CD14-positive monocyte (primary cell): ENCODE data around the gene ACTR5. TPM values are rescaled to one million over a fixed set of nuclear protein-coding genes. Genes with fewer than 3 reads are reported as not detected.

Experiments used
- DNase-seq, 3 donors: peaks; one replicate each; pipeline ENCODE4 v3.0.0-alpha.2; 2011 to 2022
- H2AFZ ChIP-seq: 2 replicates; pipeline ENCODE4 v1.6.0; 2012; ENCODE audit warnings: mild to moderate bottlenecking, low read depth, low read length, inconsistent platforms; ENCODE audit not compliant: insufficient read depth, poor library complexity, severe bottlenecking
- H3K27ac ChIP-seq, 2 donors: 1 replicate in 1 of 2; 2 replicates in 1 of 2; pipeline ENCODE4 v1.5.1; 2012 to 2013; ENCODE audit warnings: low read length in 2 of 2, control low read depth in 1 of 2, inconsistent platforms in 1 of 2, low read depth in 1 of 2, mild to moderate bottlenecking in 1 of 2
- H3K27me3 ChIP-seq, 2 donors: one replicate each; pipeline versions ENCODE4 v1.6.0 to v1.6.1; 2011 to 2013; ENCODE audit warnings: low read length in 2 of 2; ENCODE audit not compliant: control insufficient read depth in 2 of 2, insufficient read depth in 2 of 2
- H3K36me3 ChIP-seq, 2 donors: replicated peaks in 1 of 2; 1 replicate in 1 of 2; 2 replicates in 1 of 2; pipeline versions ENCODE4 v1.5.1 to v1.6.1; 2012 to 2013; ENCODE audit warnings: low read length in 2 of 2, control low read depth in 1 of 2, inconsistent platforms in 1 of 2, mild to moderate bottlenecking in 1 of 2; ENCODE audit not compliant: insufficient read depth in 2 of 2, control insufficient read depth in 1 of 2
- H3K4me1 ChIP-seq, 2 donors: 1 replicate in 1 of 2; 2 replicates in 1 of 2; pipeline versions ENCODE4 v1.5.1 to v1.6.1; 2012 to 2013; ENCODE audit warnings: low read length in 2 of 2, control low read depth in 1 of 2, inconsistent platforms in 1 of 2, mild to moderate bottlenecking in 1 of 2, moderate library complexity in 1 of 2; ENCODE audit not compliant: insufficient read depth in 2 of 2, control insufficient read depth in 1 of 2
- H3K4me2 ChIP-seq: replicated peaks from 2 replicates; pipeline ENCODE3; 2012; ENCODE audit warnings: low read length, moderate library complexity, mild to moderate bottlenecking; ENCODE audit not compliant: poor library complexity, severe bottlenecking; ENCODE audit errors: extremely low read depth
- H3K4me3 ChIP-seq, 3 experiments: fragments of 200-600 bp in 1 of 3; sonication (generic) in 1 of 3; replicated peaks in 1 of 3; 1 replicate in 2 of 3; 2 replicates in 1 of 3; pipeline ENCODE4 v1.5.1; 2011 to 2013; ENCODE audit warnings: low read length in 3 of 3, mild to moderate bottlenecking in 3 of 3, control low read depth in 2 of 3, low read depth in 2 of 3, inconsistent platforms in 1 of 3, moderate library complexity in 1 of 3
- H3K79me2 ChIP-seq: 2 replicates; pipeline ENCODE4 v1.6.0; 2012; ENCODE audit warnings: mild to moderate bottlenecking, control low read depth, inconsistent platforms, low read length, moderate library complexity; ENCODE audit not compliant: insufficient read depth
- H3K9ac ChIP-seq: 2 replicates; pipeline ENCODE4 v1.6.0; 2017; ENCODE audit warnings: low read length, mild to moderate bottlenecking; ENCODE audit not compliant: insufficient read depth, poor library complexity, severe bottlenecking
- H3K9me3 ChIP-seq, 2 donors: replicated peaks in 1 of 2; 1 replicate in 1 of 2; 2 replicates in 1 of 2; pipeline versions ENCODE4 v1.5.1 to v1.6.1; 2012 to 2013; ENCODE audit warnings: low read length in 2 of 2, control low read depth in 1 of 2; ENCODE audit not compliant: control insufficient read depth in 1 of 2, insufficient read depth in 1 of 2
- H4K20me1 ChIP-seq: 2 replicates; pipeline ENCODE4 v1.6.0; 2012; ENCODE audit warnings: mild to moderate bottlenecking, low read length, control low read depth, moderate library complexity; ENCODE audit not compliant: insufficient read depth
- H3K27ac Mint-ChIP-seq, 7 donors: one replicate each; pipeline ENCODE4 v1.8.0; 2020; ENCODE audit warnings: mild to moderate bottlenecking in 7 of 7, mixed read lengths in 7 of 7, moderate library complexity in 6 of 7, inconsistent platforms in 2 of 7
- H3K27me3 Mint-ChIP-seq, 3 donors: one replicate each; pipeline ENCODE4 v1.8.0; 2021 to 2022; ENCODE audit warnings: low read depth in 3 of 3, mild to moderate bottlenecking in 3 of 3, mixed read lengths in 3 of 3, moderate library complexity in 3 of 3, inconsistent platforms in 1 of 3
- H3K36me3 Mint-ChIP-seq, 2 donors: one replicate each; pipeline ENCODE4 v1.8.0; 2020; ENCODE audit warnings: mixed read lengths in 2 of 2, inconsistent platforms in 1 of 2, mild to moderate bottlenecking in 1 of 2
- H3K4me1 Mint-ChIP-seq: one replicate; pipeline ENCODE4 v1.8.0; 2020; ENCODE audit warnings: mild to moderate bottlenecking, mixed read lengths
- H3K4me3 Mint-ChIP-seq, 2 donors: one replicate each; pipeline ENCODE4 v1.8.0; 2020; ENCODE audit warnings: mild to moderate bottlenecking in 2 of 2, mixed read lengths in 2 of 2, moderate library complexity in 1 of 2
- H3K9me3 Mint-ChIP-seq, 7 donors: one replicate each; pipeline ENCODE4 v1.8.0; 2020 to 2022; ENCODE audit warnings: mixed read lengths in 7 of 7, mild to moderate bottlenecking in 6 of 7, moderate library complexity in 6 of 7, inconsistent platforms in 2 of 7
- WGBS: methylation state at CpG from one replicate; pipeline ENCODE4 v1.1.5; 2013; ENCODE audit warnings: missing lambda C conversion rate; ENCODE audit not compliant: insufficient coverage; 5-methylcytosine and 5-hydroxymethylcytosine counted together
- intact Hi-C, 2 donors: fragments of 100-400 bp; cut with micrococcal nuclease; formaldehyde crosslinking; loops; one replicate each; pipeline versions ENCODE4 v1.15.0 to v1.15.1; 2023
- polyA plus RNA-seq, 3 donors: library from polyadenylated mRNA; depleted of rRNA in 1 of 3; unstranded in 2 of 3; stranded (reverse) in 1 of 3; fragments of 300-500 nt in 2 of 3; fragments of >200 nt in 1 of 3; fragmentation: Illumina TruSeq in 2 of 3; gene quantifications; 1 replicate in 2 of 3; 2 replicates in 1 of 3; pipeline ENCODE4 v1.2.3, GENCODE V29; 2012 to 2021
- TF ChIP-seq, protein P1 (sequence below): fragments of 200-600 bp; IDR thresholded peaks from one replicate; pipeline ENCODE4 v1.8.0; 2022; ENCODE audit warnings: antibody characterized with exemption, mild to moderate bottlenecking

Gene ACTR5
- polyA plus RNA-seq, 3 donors = 6.6 to 15.6 (median 7.3) TPM

DNA sequence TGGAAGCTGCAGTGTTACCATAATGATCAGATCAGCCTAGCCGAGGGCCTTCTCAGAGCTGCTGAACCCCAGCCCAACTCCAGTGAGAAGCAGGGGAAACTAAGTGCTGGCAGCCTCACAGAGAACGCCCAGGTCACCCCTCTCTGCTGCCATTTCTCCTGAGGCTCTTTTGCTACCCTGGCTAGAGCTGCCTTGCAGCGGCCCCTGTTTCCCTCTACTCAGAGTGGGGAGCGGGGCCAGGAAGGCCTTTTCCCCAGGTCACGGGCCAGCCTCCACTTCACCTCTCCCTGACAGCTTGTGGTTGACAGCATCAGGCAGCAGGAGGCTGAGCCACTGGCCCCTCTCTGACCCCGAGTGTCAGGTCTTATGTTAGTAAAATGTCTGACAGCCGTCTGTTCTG is 22.7 kb downstream of the ACTR5 start:
- Histone ChIP-seq H3K27me3 (no peaks in the 10 kb centered on the region), H3K36me3 (peaks cover 76 to 98% of the 10 kb centered on the region in 2 donors), H4K20me1 (no peaks in the 10 kb centered on the region), H3K79me2 (no peaks in the 10 kb centered on the region), H3K9ac (no peak overlapping the region), H3K4me1 (no peaks in the 10 kb centered on the region), H3K27ac (no peak overlapping the region), H2AFZ (no peak overlapping the region), H3K4me2 (no peak overlapping the region), H3K4me3 (no peak overlapping the region), H3K9me3 (peaks cover 2 to 5% of the 10 kb centered on the region in 2 donors)
- Mint-ChIP-seq H3K27ac (peak overlapping the region in 1 of 7 donors; percentile 54), H3K36me3 (peaks cover 84 to 97% of the 10 kb centered on the region in 2 donors), H3K4me3 (no peak overlapping the region), H3K27me3 (peaks cover 0 to 2% (median 1%) of the 10 kb centered on the region in 3 donors), H3K4me1 (no peaks in the 10 kb centered on the region), H3K9me3 (peaks cover 0 to 17% (median 8%) of the 10 kb centered on the region in 7 donors)
- 89% methylated on average over 6 of the region's 7 CpGs for WGBS
- DNase-seq = no peak
- intact Hi-C loops = no loop called here
- TF ChIP-seq, protein P1, sequence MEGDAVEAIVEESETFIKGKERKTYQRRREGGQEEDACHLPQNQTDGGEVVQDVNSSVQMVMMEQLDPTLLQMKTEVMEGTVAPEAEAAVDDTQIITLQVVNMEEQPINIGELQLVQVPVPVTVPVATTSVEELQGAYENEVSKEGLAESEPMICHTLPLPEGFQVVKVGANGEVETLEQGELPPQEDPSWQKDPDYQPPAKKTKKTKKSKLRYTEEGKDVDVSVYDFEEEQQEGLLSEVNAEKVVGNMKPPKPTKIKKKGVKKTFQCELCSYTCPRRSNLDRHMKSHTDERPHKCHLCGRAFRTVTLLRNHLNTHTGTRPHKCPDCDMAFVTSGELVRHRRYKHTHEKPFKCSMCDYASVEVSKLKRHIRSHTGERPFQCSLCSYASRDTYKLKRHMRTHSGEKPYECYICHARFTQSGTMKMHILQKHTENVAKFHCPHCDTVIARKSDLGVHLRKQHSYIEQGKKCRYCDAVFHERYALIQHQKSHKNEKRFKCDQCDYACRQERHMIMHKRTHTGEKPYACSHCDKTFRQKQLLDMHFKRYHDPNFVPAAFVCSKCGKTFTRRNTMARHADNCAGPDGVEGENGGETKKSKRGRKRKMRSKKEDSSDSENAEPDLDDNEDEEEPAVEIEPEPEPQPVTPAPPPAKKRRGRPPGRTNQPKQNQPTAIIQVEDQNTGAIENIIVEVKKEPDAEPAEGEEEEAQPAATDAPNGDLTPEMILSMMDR = no peak

DNA sequence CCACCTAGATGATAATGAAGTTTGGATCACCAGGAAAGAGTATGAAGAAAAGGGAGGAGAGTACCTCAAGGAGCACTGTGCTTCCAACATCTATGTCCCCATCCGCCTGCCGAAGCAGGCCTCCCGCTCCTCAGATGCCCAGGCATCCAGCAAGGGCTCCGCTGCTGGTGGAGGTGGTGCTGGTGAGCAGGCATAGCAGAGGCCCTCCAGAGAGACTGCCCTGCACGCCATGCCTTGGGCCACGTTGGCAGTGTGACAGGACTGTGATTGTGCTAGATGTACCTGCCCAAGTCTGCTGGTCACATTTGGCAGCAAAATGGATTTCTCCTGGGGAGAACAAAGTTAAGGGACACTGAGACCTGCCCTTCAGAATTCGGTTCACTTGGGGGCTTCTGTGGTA is 23.4 kb downstream of the ACTR5 start:
- no peak overlapping the region for H3K4me2 ChIP-seq
- Mint-ChIP-seq H3K27ac (no peak overlapping the region), H3K9me3 (peaks cover 0 to 17% (median 8%) of the 10 kb centered on the region in 7 donors), H3K4me1 (no peaks in the 10 kb centered on the region), H3K4me3 (no peak overlapping the region), H3K27me3 (peaks cover 0 to 2% (median 1%) of the 10 kb centered on the region in 3 donors), H3K36me3 (peaks cover 82 to 97% of the 10 kb centered on the region in 2 donors)
- intact Hi-C loops = no loop called here
- no peak overlapping the region for H3K9ac ChIP-seq
- no peaks in the 10 kb centered on the region for H3K79me2 ChIP-seq
- no peaks in the 10 kb centered on the region for H4K20me1 ChIP-seq
- no peaks in the 10 kb centered on the region for H3K4me1 ChIP-seq
- no peak overlapping the region for H2AFZ ChIP-seq
- H3K27ac ChIP-seq = no peak overlapping the region
- no peaks in the 10 kb centered on the region for H3K27me3 ChIP-seq
- 91% methylated on average over 6 of the region's 7 CpGs for WGBS
- H3K4me3 ChIP-seq = no peak overlapping the region
- peaks cover 70 to 94% of the 10 kb centered on the region in 2 donors for H3K36me3 ChIP-seq
- DNase-seq = no peak
- peaks cover 2 to 5% of the 10 kb centered on the region in 2 donors for H3K9me3 ChIP-seq
- TF ChIP-seq, protein P1 = no peak
